H1 (cell line): ENCODE results near the gene SYNRG. TPM values are rescaled to one million over a fixed set of nuclear protein-coding genes. Genes with fewer than 3 reads are reported as not detected.

Experiments used
- CTCF ChIA-PET: fragments of 300-600 bp; sonication (Branson Sonifier 250); formaldehyde crosslinking; loops from one replicate; lab custom pipeline; 2021; ENCODE audit not compliant: partially characterized antibody; lab: Charles Lee
- POLR2A ChIA-PET: fragments of 300-600 bp; sonication (Branson Sonifier 250); formaldehyde crosslinking; loops from one replicate; lab custom pipeline; 2021; ENCODE audit warnings: inconsistent platforms; ENCODE audit not compliant: partially characterized antibody; lab: Charles Lee
- DNase-seq, 2 experiments: peaks; one replicate each; pipeline versions ENCODE4 v3.0.0 to v3.0.0-alpha.2; 2010 to 2022; ENCODE audit warnings: low spot score in 2 of 2, low read depth in 1 of 2, mixed read lengths in 1 of 2
- FAIRE-seq: peaks from 2 replicates; lab custom pipeline; 2011; peaks lifted over from hg19 to GRCh38; lab: Jason Lieb, UNC
- H2AFZ ChIP-seq: 2 replicates; pipeline ENCODE4 v1.8.1; 2012; ENCODE audit warnings: low read length, inconsistent platforms
- H2AK5ac ChIP-seq: 2 replicates; pipeline ENCODE4 v1.6.1; 2013; ENCODE audit warnings: low read depth, low read length
- H2BK120ac ChIP-seq: replicated peaks from 2 replicates; pipeline ENCODE3; 2013; ENCODE audit warnings: low read depth, low read length, inconsistent platforms
- H2BK12ac ChIP-seq: 2 replicates; pipeline ENCODE4 v1.6.1; 2013; ENCODE audit warnings: low read depth, low read length
- H2BK15ac ChIP-seq: 2 replicates; pipeline ENCODE4 v1.6.1; 2013; ENCODE audit warnings: low read length
- H2BK20ac ChIP-seq: 2 replicates; pipeline ENCODE4 v1.6.1; 2013; ENCODE audit warnings: low read length
- H2BK5ac ChIP-seq: 2 replicates; pipeline ENCODE4 v1.6.1; 2013; ENCODE audit warnings: low read depth, low read length
- H3K14ac ChIP-seq: 2 replicates; pipeline ENCODE4 v1.6.1; 2013; ENCODE audit warnings: inconsistent platforms; ENCODE audit not compliant: insufficient read length
- H3K18ac ChIP-seq: 2 replicates; pipeline ENCODE4 v1.6.1; 2013; ENCODE audit warnings: low read length; ENCODE audit errors: extremely low read depth
- H3K23ac ChIP-seq: 2 replicates; pipeline ENCODE4 v1.6.1; 2013; ENCODE audit warnings: inconsistent platforms; ENCODE audit not compliant: insufficient read length
- H3K23me2 ChIP-seq: 2 replicates; pipeline ENCODE4 v1.6.1; 2013; ENCODE audit warnings: low read depth, low read length
- H3K27ac ChIP-seq: 2 replicates; pipeline ENCODE4 v1.6.1; 2011; ENCODE audit warnings: low read depth, low read length, inconsistent platforms
- H3K27me3 ChIP-seq, 4 experiments: replicated peaks in 1 of 4; 1 replicate in 1 of 4; 2 replicates in 3 of 4; pipeline versions ENCODE4 v1.6.1 to v1.8.1; 2011 to 2013; ENCODE audit warnings: low read length in 3 of 4, mild to moderate bottlenecking in 3 of 4, inconsistent platforms in 2 of 4, mixed read lengths in 2 of 4, moderate library complexity in 1 of 4; ENCODE audit not compliant: control insufficient read depth in 3 of 4, insufficient read depth in 3 of 4; ENCODE audit errors: extremely low read depth in 1 of 4
- H3K36me3 ChIP-seq, 4 experiments: 2 replicates each; pipeline versions ENCODE4 v1.6.1 to v1.8.1; 2011 to 2013; ENCODE audit warnings: mild to moderate bottlenecking in 4 of 4, low read length in 3 of 4, moderate library complexity in 2 of 4, control low read depth in 1 of 4, inconsistent platforms in 1 of 4; ENCODE audit not compliant: insufficient read depth in 4 of 4, control insufficient read depth in 2 of 4
- H3K4ac ChIP-seq: replicated peaks from 2 replicates; pipeline ENCODE3; 2013; ENCODE audit warnings: low read length, low read depth, mixed read lengths, inconsistent platforms; ENCODE audit not compliant: insufficient read length
- H3K4me1 ChIP-seq, 4 experiments: replicated peaks in 1 of 4; 1 replicate in 1 of 4; 2 replicates in 3 of 4; pipeline versions ENCODE4 v1.6.1 to v1.8.1; 2011 to 2013; ENCODE audit warnings: low read length in 3 of 4, inconsistent platforms in 2 of 4, mixed read lengths in 1 of 4; ENCODE audit not compliant: insufficient read depth in 4 of 4, control insufficient read depth in 3 of 4
- H3K4me2 ChIP-seq, 2 experiments: 2 replicates each; pipeline versions ENCODE4 v1.6.1 to v1.8.1; 2011 to 2013; ENCODE audit warnings: low read depth in 2 of 2, low read length in 2 of 2, control low read depth in 1 of 2, inconsistent platforms in 1 of 2, mild to moderate bottlenecking in 1 of 2; ENCODE audit not compliant: insufficient read depth in 1 of 2
- H3K4me3 ChIP-seq, 4 experiments: fragments of 200-600, 300-600 bp in 1 of 4; sonication (generic), shearing (Covaris generic), sonication (Bioruptor Twin) in 1 of 4; 2 replicates each; pipeline versions ENCODE4 v1.5.1 to v1.8.1; 2011 to 2016; ENCODE audit warnings: low read length in 4 of 4, low read depth in 3 of 4, control low read depth in 2 of 4, inconsistent platforms in 2 of 4, mild to moderate bottlenecking in 2 of 4, mixed read lengths in 1 of 4, moderate library complexity in 1 of 4; ENCODE audit not compliant: insufficient read depth in 2 of 4; ENCODE audit errors: extremely low read depth in 1 of 4
- H3K56ac ChIP-seq: replicated peaks from 2 replicates; pipeline ENCODE3; 2013; ENCODE audit warnings: low read depth, mild to moderate bottlenecking, mixed read lengths, low read length, inconsistent platforms; ENCODE audit not compliant: insufficient read length
- H3K79me1 ChIP-seq: 2 replicates; pipeline ENCODE4 v1.6.1; 2013; ENCODE audit warnings: low read depth, low read length, control low read depth
- H3K79me2 ChIP-seq, 2 experiments: 2 replicates each; pipeline versions ENCODE4 v1.6.1 to v1.8.1; 2012 to 2013; ENCODE audit warnings: low read length in 2 of 2, mild to moderate bottlenecking in 2 of 2, inconsistent platforms in 1 of 2; ENCODE audit not compliant: insufficient read depth in 2 of 2, control insufficient read depth in 1 of 2
- H3K9ac ChIP-seq, 4 experiments: replicated peaks in 1 of 4; 1 replicate in 1 of 4; 2 replicates in 3 of 4; pipeline versions ENCODE4 v1.6.1 to v1.8.1; 2011 to 2013; ENCODE audit warnings: low read depth in 3 of 4, low read length in 3 of 4, control low read depth in 2 of 4, mild to moderate bottlenecking in 2 of 4, moderate library complexity in 2 of 4, inconsistent platforms in 1 of 4; ENCODE audit errors: extremely low read depth in 1 of 4
- H3K9me3 ChIP-seq, 2 experiments: 2 replicates each; pipeline versions ENCODE4 v1.6.1 to v1.8.1; 2012 to 2013; ENCODE audit warnings: mild to moderate bottlenecking in 2 of 2, moderate library complexity in 2 of 2, control low read depth in 1 of 2, inconsistent platforms in 1 of 2, low read depth in 1 of 2, low read length in 1 of 2, mixed read lengths in 1 of 2; ENCODE audit not compliant: insufficient read depth in 2 of 2
- H4K20me1 ChIP-seq, 2 experiments: replicated peaks in 1 of 2; 2 replicates each; pipeline versions ENCODE3 to v1.8.1; 2011 to 2013; ENCODE audit warnings: inconsistent platforms in 2 of 2, low read length in 2 of 2, mild to moderate bottlenecking in 1 of 2; ENCODE audit not compliant: insufficient read depth in 2 of 2, control insufficient read depth in 1 of 2
- H4K5ac ChIP-seq: 2 replicates; pipeline ENCODE4 v1.6.1; 2013; ENCODE audit warnings: low read length, low read depth, mixed read lengths, inconsistent platforms; ENCODE audit not compliant: insufficient read length
- H4K8ac ChIP-seq: 2 replicates; pipeline ENCODE4 v1.8.0; 2013; ENCODE audit warnings: mild to moderate bottlenecking, moderate library complexity, low read length, inconsistent platforms; ENCODE audit not compliant: insufficient read depth; ENCODE audit errors: extremely low read depth
- H4K91ac ChIP-seq: replicated peaks from 2 replicates; pipeline ENCODE3; 2013; ENCODE audit warnings: low read length, mixed read lengths, inconsistent platforms; ENCODE audit not compliant: insufficient read length
- EGR1 ChIP-seq: IDR thresholded peaks from 2 replicates; pipeline ENCODE4 v1.6.1; 2011; ENCODE audit warnings: low read depth, low read length, borderline replicate concordance
- HDAC2 ChIP-seq, 2 experiments: fragments of 300-600 bp in 1 of 2; sonication (generic) in 1 of 2; IDR thresholded peaks; 2 replicates each; pipeline ENCODE4 v1.6.1; 2011 to 2012; ENCODE audit warnings: low read depth in 2 of 2, low read length in 2 of 2, mild to moderate bottlenecking in 2 of 2, moderate library complexity in 2 of 2, borderline replicate concordance in 1 of 2, inconsistent platforms in 1 of 2
- TAF1 ChIP-seq: IDR thresholded peaks from 2 replicates; pipeline ENCODE4 v1.6.1; 2011; ENCODE audit warnings: mild to moderate bottlenecking, low read depth, low read length
- TBP ChIP-seq: IDR thresholded peaks from 2 replicates; pipeline ENCODE4 v1.6.1; 2011; ENCODE audit warnings: low read depth, low read length, improper control_type of control experiment
- WGBS, 2 experiments: shearing (Covaris generic) in 1 of 2; methylation state at CpG; one replicate each; pipeline versions ENCODE4 v1.1.6 to v1.1.7; 2013 to 2015; ENCODE audit warnings: low lambda C conversion rate in 2 of 2, mixed read lengths in 2 of 2, inconsistent platforms in 1 of 2, low coverage in 1 of 2, missing lambda C conversion rate in 1 of 2; ENCODE audit not compliant: insufficient replicate concordance in 2 of 2, insufficient coverage in 1 of 2, insufficient read length in 1 of 2; ENCODE audit errors: extremely low coverage in 1 of 2, missing lambda C conversion rate in 1 of 2; 5-methylcytosine and 5-hydroxymethylcytosine counted together
- polyA plus RNA-seq, 7 experiments: library from polyadenylated mRNA; depleted of rRNA in 3 of 7; stranded (reverse) in 5 of 7; unstranded in 2 of 7; fragments of >200 nt in 5 of 7; fragments of 200-250 nt in 2 of 7; gene quantifications; 1 replicate in 5 of 7; 2 replicates in 1 of 7; 4 replicates in 1 of 7; pipeline versions ENCODE4 v1.2.1 to v1.2.3, GENCODE V29; 2011 to 2013; ENCODE audit warnings: missing spikeins in 2 of 7, mixed read lengths in 2 of 7
- total RNA-seq: library from RNA; stranded (reverse); fragmentation: NEBNext Ultra II Directional; extraction: Animal tissue kit (Norgen Biotek cat#: 25700); gene quantifications from 2 replicates; pipeline ENCODE4 v1.2.1, GENCODE V29; 2021

SYNRG gene
- total and polyA plus RNA-seq, 2 of the 8 experiments (the other 6 are each of a cell fraction or from before 2014, with no cell fraction given) = 7.7 to 31.7 TPM

DNA sequence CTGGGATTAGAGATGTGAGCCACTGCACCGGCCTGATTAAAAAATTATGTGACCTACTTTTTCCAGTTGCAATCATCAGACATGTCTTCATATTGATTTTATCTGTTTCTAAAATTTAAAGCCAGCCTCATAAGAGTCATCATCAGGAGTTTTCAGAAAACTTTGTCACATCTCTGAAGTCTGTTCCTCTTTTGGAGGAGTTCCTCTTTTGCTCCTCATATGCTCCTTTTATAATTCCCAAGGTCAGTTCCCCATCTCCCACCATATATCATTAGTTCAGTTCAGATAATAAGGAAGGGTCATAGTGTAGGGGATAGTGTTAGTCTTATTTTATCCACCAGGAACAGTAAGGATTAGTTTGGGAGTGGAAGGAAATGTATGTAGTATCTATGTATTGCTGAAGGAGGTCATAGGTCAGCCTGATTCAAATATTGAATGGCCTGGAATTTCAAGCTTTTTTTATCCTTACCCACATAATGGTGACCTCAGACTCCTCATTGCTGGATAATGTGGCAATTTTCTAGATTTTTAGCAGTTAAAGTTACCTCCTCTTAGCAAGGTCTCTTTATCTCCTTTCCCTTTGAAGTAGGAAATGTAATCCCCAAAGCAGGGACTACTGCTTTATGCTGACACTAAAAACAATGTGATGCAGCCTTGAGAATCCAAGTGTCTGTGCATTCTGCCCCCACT is 133.3 kb downstream of the SYNRG start:
- no peak overlapping the region for H3K27ac ChIP-seq
- POLR2A ChIA-PET = no interaction called here
- no peaks in the 10 kb centered on the region for H3K23me2 ChIP-seq
- H2BK5ac ChIP-seq = no peak overlapping the region
- H2AFZ ChIP-seq = no peak overlapping the region
- H4K8ac ChIP-seq = no peak overlapping the region
- no peak overlapping the region for H2BK120ac ChIP-seq
- WGBS, 2 experiments = 100% methylated on average over 1 of the region's 1 CpG; no CpG with 5 or more reads in 1 of the 2 experiments
- H3K4ac ChIP-seq = no peak overlapping the region
- no peak overlapping the region for H3K4me3 ChIP-seq
- H3K36me3 ChIP-seq = peaks cover 4 to 47% (median 32%) of the 10 kb centered on the region in 4 experiments
- no peak overlapping the region for H3K4me2 ChIP-seq
- no peak overlapping the region for H3K18ac ChIP-seq
- FAIRE-seq (no peak), DNase-seq (no peak)
- no peak overlapping the region for H4K91ac ChIP-seq
- H3K56ac ChIP-seq = no peak overlapping the region
- no peak overlapping the region for H3K9ac ChIP-seq
- no peaks in the 10 kb centered on the region for H3K4me1 ChIP-seq
- H2AK5ac ChIP-seq = no peak overlapping the region
- no peaks in the 10 kb centered on the region for H4K20me1 ChIP-seq
- no peaks in the 10 kb centered on the region for H3K9me3 ChIP-seq
- no peaks in the 10 kb centered on the region for H3K27me3 ChIP-seq
- H3K79me2 ChIP-seq = no peaks in the 10 kb centered on the region
- no peaks in the 10 kb centered on the region for H3K79me1 ChIP-seq
- H2BK20ac ChIP-seq = no peak overlapping the region
- H2BK12ac ChIP-seq = no peak overlapping the region
- no peak overlapping the region for H3K23ac ChIP-seq
- no peak overlapping the region for H3K14ac ChIP-seq
- no peak overlapping the region for H2BK15ac ChIP-seq
- H4K5ac ChIP-seq = no peak overlapping the region
- CTCF ChIA-PET = interaction anchor here (0.8 kb wide), 2 partner anchors 27 to 78 kb away, joined by 3 read pairs; no protein-coding TSS in a partner anchor
- no peak for TF ChIP-seq TBP
- no peak for TF ChIP-seq TAF1
- no peak for TF ChIP-seq HDAC2 (IDR thresholded peaks at IDR 0.05; ENCODE audit: borderline replicate concordance in 1 of 2, low read depth in 2 of 2, low read length in 2 of 2)
- no peak for TF ChIP-seq EGR1
